Stimulated activated CD8-positive, alpha-beta memory T cell treated with anti-CD3 and anti-CD28 coated beads, Interleukin-12 subunit alpha, Interleukin-12 subunit beta, amount 100 ng/mL, for 1 hour (primary cell): ENCODE measurements around the gene TSC22D1.

Experiments used
- DNase-seq: peaks from one replicate; pipeline ENCODE4 v3.0.0-alpha.2; 2020; ENCODE audit warnings: low read depth

TSC22D1 gene

DNA sequence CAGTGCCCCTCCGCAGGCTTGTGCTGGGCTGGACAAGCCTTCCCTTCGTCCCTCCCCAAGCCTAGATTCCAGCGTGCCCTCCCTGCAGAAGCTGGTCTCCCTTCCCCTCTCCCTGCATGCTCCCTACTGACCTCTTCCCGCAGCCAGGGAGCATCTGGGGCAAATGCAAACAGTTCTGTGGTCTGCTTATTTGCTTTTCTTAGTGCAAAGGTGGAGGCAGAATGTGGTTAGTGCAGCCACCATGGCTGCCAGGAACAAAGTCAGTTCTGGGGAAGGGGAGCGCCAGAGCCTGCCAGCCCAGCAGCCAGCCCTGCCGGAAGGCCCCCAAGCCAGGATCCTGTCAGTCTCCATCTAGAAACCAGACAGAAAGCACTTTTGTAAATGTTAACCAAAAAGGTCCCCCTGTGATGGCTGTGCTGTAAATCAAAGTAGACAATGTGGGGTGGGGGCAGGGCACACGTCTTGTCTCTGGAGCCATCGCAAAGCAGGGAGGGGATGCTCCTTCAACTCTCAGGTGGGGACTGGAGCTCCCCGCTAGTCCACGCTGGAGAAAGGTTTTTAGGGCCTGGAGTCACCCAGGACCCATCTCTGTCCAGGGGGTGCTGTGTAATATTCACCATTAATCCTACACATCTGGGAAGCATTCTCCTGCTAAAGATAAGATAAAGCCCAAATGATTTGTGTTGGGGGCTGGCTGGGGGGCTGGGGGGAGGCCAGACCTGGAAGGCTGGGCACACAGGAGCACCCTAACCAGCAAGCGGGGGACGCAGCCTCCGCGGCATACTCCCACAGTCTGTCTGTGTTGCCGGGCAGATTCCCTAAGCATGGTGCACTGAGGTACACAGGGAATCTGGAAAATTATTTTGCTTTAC lies 171.6 kb downstream of the TSC22D1 start:
- no peak for DNase-seq

GRCh38 chr13:44403461-44404056 lies 172.6 kb downstream of the TSC22D1 start:
- no peak for DNase-seq

DNA sequence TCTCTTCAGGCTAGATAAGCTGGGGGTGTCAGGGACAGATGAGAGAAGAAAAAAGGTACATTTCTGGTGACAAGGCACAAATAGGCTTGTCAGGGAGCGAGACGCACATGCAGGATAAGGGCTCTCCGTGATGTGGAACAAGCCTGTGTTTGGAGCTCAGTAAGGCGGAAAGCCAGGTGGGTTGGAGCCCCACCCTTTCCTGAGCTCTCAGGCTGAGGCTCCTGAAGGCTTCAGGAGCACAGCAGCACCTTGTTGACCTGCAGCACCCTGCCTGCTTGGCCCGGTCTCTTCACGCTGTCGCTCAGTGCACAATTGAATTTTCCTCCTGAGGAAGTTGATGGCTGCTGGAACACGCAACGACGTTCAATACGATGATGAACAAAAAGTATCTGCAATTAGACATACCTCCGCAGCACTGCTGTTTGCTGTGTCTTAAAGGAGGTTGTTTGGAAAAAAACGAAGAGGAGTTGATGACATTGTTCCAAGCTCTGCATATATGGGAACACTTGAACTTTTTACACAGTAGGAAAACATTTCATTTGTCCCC lies 173.2 kb downstream of the TSC22D1 start:
- no peak for DNase-seq

DNA sequence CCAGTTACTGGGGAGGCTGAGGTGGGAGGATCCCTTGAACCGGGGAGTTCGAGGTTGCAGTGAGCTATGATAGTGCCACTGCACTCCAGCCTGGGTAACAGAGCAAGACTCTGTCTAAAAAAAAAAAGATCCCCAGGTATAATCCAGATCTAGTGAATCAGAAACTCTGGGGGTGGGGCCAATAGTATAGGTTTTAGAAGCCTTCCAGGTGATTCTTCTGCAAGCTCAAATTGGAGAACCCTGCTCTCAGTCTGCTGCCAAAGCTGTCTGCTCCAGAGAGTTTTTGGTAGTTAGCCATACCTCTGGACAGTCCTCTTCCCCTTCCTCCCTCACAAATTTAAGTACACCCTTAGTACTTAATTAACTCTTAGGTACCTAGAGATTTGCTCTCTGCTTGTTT lies 174.6 kb downstream of the TSC22D1 start:
- DNase-seq, result no peak

GRCh38 chr13:44400736-44401135 lies 175.4 kb downstream of the TSC22D1 start:
- DNase-seq, result no peak

- DNase-seq, result no peak
Measured at GRCh38 chr13:44399074-44399473, 177.1 kb downstream of the TSC22D1 start.

GRCh38 chr13:44398606-44399005 lies 177.5 kb downstream of the TSC22D1 start:
- DNase-seq, result no peak

- DNase-seq, result no peak
Measured at GRCh38 chr13:44397766-44398223, 178.3 kb downstream of the TSC22D1 start.

DNA sequence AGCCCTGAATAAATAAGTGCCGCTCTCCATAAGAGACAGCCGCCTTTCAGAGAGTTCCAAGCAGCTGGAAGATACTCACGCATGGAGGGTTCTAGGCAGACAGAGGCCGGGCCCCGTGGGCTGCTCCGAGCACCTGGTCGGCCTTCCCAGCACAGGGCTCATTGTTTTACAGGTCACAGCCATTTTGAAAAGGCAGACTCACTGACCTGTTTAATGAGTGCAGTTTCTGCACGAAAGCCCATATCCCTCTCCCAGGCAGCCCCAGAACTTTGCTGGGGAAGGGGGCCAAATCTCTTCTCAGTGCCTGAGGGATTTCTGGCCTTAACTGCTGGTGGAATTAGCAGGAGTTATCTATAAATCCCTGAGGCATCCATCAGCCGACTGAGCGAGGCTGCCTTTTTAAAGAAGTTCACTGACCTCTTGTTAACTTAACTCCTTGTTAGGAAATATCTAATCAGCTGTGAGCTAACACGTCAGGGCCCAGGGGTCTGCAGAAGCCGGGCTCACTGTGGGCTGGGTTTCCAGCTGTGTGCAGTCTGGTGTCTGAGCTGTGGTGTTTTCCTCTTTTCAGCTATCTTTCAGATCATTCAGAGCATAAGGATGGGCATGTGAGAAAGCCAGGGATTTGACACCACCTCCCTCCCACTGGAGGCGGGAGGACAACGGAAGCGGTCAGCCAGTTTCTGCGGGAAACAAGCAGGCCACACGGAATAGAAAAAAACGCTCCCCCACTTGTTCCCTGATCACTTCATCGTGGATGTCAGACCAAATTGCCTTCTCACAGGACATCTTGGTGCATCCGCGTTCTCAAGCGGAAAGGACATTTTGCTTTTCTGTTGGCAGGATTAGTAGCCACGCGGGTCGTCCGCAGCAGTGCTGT lies 179.2 kb downstream of the TSC22D1 start:
- DNase-seq, result no peak

- DNase-seq, result no peak
Measured at GRCh38 chr13:44395976-44396694, 180.0 kb downstream of the TSC22D1 start.

- DNase-seq, result no peak
Measured at GRCh38 chr13:44394658-44395057, 181.5 kb downstream of the TSC22D1 start.

DNA sequence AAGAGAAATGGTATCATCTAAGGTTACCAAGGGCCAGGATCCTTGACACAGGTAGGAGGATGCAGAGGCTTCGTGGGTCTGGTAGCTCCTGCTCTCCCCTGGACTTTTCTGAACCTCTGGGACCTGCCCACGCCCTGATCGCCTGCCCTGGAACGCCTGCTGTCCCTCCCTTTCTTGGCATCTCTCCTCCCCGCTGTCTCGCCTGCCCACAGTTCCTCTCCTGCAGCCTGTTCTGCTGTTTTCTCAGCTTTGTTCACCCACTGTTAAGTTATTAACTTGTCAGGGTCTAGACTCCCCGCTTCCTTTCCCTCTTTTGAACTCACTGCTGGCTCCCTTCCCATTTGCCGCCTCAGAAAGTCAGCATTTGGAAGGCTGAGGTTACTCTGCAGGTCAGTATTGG lies 182.7 kb downstream of the TSC22D1 start:
- DNase-seq, result no peak

GRCh38 chr13:44389876-44390275 lies 186.3 kb downstream of the TSC22D1 start:
- no peak for DNase-seq

DNA sequence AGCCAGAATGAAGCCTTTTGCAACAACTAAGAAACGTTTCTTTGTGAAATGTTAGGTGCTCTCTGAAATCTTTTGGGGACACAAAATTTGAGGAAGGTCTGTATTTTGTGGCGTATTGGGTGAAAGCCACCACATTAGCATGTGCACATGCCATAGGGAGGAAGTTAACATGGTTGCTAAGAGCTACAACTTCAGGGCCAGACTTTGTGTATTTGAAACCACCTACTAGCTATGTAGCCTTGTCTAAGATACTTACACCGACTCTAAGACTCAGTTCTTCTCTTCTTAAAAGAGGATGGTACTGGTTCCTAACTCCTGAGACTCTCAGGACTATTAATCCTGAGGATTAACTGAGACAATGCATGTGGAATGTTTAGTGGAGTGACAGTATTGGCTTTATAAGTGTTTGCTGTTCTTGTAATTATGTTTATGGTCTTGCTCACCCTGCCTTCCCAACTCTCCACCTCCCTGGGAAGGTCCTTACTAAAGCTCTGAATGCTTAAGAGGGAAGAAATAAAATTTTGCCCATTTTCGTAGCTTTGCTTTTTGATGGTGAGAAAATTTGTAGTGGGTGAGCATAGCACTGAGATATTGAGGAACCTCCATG lies 187.0 kb downstream of the TSC22D1 start:
- no peak for DNase-seq

DNA sequence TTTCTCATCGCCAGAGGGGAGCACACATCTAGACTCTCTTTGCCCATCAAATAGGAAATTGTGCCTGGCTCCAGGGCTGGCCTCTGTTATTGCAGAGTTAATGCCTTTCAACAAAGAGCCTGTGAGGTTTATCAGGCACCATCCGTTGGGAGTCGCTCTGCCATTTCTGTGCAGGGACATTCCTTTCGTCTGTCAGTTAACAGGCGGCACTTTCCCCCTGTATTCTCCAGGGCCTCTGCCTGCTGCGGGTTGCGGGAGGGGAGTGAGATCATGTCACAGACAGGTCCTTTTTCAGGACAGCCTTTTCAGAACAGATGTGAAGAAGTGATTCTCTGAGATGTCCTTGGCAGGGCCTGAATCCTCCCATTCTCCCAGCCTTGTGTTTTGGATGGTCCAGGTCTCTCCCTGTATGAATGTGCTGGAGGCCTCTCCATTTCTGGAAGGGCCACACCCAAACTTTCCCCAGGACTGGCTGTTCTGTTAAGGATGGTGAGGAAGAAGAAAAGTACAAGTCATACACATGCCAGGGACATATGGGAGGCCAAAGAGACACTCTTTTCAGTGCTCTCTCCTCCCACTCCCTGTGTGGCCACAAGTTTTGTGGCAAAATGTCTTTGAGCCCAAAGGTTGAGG lies 187.6 kb downstream of the TSC22D1 start:
- no peak for DNase-seq

DNA sequence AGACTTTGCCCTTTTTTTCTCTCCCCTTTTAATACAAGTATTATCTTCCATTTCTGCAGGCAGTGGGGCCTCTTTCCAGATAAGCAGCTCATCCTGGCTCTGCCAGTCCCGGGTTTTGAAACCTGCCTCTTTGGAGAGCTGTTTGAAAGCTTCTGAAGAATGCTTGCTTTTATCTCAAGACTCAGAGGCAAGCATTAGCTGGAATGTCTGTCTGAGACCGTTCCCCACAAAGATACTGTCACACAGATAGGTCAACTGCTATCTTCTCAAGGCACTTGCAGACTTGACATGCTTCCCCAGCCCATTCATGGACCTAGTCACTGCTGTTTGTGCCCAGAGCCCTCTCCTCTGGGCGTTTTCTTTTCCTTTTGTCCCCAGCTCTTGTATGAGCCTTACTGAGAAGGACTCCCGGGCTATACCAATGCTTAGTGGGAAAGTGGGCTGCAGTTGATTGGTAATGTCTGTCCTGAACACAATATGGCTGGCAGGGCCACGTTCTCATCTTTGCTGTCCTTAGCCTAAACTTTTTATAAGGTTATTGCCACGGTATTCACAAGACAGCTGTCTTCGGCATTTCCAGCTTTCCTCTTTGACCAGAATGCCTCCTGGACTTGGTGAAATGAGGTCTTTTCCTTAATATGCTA lies 189.1 kb downstream of the TSC22D1 start:
- no peak for DNase-seq

DNA sequence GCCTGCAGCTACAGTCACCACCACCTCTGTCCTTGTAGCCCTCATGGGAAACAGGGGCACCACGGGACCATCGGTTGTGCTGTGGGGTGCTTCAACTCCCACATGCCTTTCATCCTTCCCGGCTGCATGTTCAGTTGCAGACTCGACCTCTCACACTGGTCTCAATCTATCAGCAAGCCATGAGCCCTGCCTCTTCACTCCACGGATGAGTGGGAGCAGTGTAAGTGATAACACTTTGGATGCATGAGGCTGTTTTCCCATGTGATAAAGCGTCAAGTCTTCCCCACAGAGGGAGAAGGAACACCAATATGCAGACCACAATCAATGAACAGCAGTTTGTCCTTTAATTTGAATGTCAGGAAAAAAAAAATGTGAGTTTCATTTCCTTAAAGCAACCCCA lies 190.3 kb downstream of the TSC22D1 start:
- DNase-seq, result no peak

DNA sequence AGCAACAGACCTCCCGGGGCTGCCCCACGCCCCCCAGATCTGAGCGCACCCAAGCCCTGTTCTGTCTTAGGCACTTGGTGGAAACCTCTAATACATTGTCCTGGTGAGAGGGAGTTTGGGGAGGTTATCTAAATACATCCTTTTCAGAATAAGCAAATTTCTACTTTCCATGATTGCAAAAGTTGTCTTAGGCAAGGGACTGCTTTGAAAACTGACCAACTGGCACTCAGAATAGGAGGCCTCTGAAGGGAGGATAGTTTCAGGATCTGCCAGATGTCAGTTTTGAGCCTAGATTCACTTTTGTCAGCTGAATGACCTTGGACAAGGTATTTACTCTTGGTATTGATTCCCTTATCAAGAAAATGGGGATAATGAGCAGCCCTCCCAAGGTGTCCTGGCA lies 190.7 kb downstream of the TSC22D1 start:
- DNase-seq, result no peak

- no peak for DNase-seq
Measured at GRCh38 chr13:44384778-44385177, 191.4 kb downstream of the TSC22D1 start.

DNA sequence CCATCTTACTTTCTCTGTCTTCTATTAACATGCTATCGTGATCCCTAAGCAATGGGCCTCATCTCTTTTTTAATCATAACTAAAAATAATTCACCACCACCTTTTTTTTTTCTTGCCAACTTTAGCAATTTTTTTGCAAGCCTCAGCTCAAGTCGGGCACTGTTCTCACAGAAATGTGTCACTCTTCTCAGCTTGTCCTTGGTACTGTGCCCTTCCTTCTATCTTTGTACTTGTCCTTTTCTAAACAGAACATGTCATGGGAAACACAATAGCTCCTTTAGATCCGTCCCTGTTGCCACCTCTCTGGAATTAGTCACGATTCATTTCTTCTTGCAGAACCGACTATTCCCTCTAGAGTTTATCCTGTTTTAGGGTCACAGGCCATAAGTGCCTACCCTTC lies 192.2 kb downstream of the TSC22D1 start:
- DNase-seq, result no peak
